MM.1S (cell line): Measurements from ENCODE around the gene PPP1R12C.

Experiments used
- DNase-seq: peaks from one replicate; pipeline ENCODE4 v3.0.0-alpha.2; 2015
- H2AFZ ChIP-seq: fragments of 300-600 bp; sonication (generic); 2 replicates; pipeline ENCODE4 v1.6.0; 2016; ENCODE audit warnings: antibody characterized with exemption, low read length
- H3F3A ChIP-seq: fragments of 300-600 bp; sonication (generic); 2 replicates; pipeline ENCODE4 v1.6.1; 2016; ENCODE audit warnings: mild to moderate bottlenecking, antibody characterized with exemption, low read length, moderate library complexity, mixed read lengths; ENCODE audit not compliant: insufficient read depth
- H3K27ac ChIP-seq: fragments of 300-600 bp; sonication (generic); 2 replicates; pipeline ENCODE4 v1.5.1; 2016; ENCODE audit warnings: mild to moderate bottlenecking, low read length
- H3K27me3 ChIP-seq: fragments of 300-600 bp; sonication (generic); replicated peaks from 2 replicates; pipeline ENCODE4 v1.6.0; 2016; ENCODE audit warnings: low read length; ENCODE audit not compliant: insufficient read depth
- H3K36me3 ChIP-seq: fragments of 300-600 bp; sonication (generic); replicated peaks from 2 replicates; pipeline ENCODE4 v1.6.1; 2016; ENCODE audit warnings: mild to moderate bottlenecking, low read length, mixed read lengths; ENCODE audit not compliant: insufficient read depth
- H3K4me1 ChIP-seq: fragments of 300-600 bp; sonication (generic); 2 replicates; pipeline ENCODE4 v1.6.1; 2016; ENCODE audit warnings: low read length, mixed read lengths
- H3K4me2 ChIP-seq: fragments of 300-600 bp; sonication (generic); 2 replicates; pipeline ENCODE4 v1.6.0; 2016; ENCODE audit warnings: low read depth, low read length
- H3K4me3 ChIP-seq: fragments of 300-600 bp; sonication (generic); 2 replicates; pipeline ENCODE4 v1.5.1; 2016; ENCODE audit warnings: low read length, mixed read lengths
- H3K79me2 ChIP-seq: fragments of 300-600 bp; sonication (generic); 2 replicates; pipeline ENCODE4 v1.6.1; 2016; ENCODE audit warnings: mixed run types, low read length, mixed read lengths
- H3K9ac ChIP-seq: fragments of 300-600 bp; sonication (generic); 2 replicates; pipeline ENCODE4 v1.6.1; 2016; ENCODE audit warnings: low read length, mixed read lengths
- H3K9me2 ChIP-seq: fragments of 300-600 bp; sonication (generic); replicated peaks from 2 replicates; pipeline ENCODE4 v1.6.1; 2016; ENCODE audit warnings: mild to moderate bottlenecking, low read length, mixed read lengths; ENCODE audit not compliant: insufficient read depth
- H3K9me3 ChIP-seq: fragments of 300-600 bp; sonication (generic); replicated peaks from 2 replicates; pipeline ENCODE4 v1.6.1; 2016; ENCODE audit warnings: mild to moderate bottlenecking, low read length, mixed read lengths; ENCODE audit not compliant: insufficient read depth
- H4K20me1 ChIP-seq: fragments of 300-600 bp; sonication (generic); 2 replicates; pipeline ENCODE4 v1.6.1; 2016; ENCODE audit warnings: mild to moderate bottlenecking, low read length, moderate library complexity, mixed read lengths; ENCODE audit not compliant: insufficient read depth
- CTCF ChIP-seq: fragments of 300-600 bp; sonication (generic); IDR thresholded peaks from 2 replicates; pipeline ENCODE4 v1.5.1; 2016; ENCODE audit warnings: antibody characterized with exemption, low read length, mixed read lengths
- EZH2 ChIP-seq: fragments of 300-600 bp; sonication (generic); optimal IDR thresholded peaks from 2 replicates; pipeline ENCODE3; 2017; ENCODE audit warnings: low read depth, mild to moderate bottlenecking, antibody characterized with exemption, low read length, mixed read lengths
- EZH2phosphoT487 ChIP-seq: fragments of 300-600 bp; sonication (generic); IDR thresholded peaks from 2 replicates; pipeline ENCODE4 v1.6.1; 2018; ENCODE audit warnings: antibody characterized with exemption, low read length

PPP1R12C gene

GRCh38 chr19:55085923-55086715 is 31.3 kb downstream of the PPP1R12C start:
- TF ChIP-seq CTCF: no peak
- TF ChIP-seq EZH2: no peak
- TF ChIP-seq EZH2phosphoT487: no peak
- H2AFZ ChIP-seq: no peak overlapping the region
- H3F3A ChIP-seq: no peaks in the 10 kb centered on the region
- no peaks in the 10 kb centered on the region for H3K36me3 ChIP-seq
- no peaks in the 10 kb centered on the region for H4K20me1 ChIP-seq
- no peaks in the 10 kb centered on the region for H3K9me2 ChIP-seq
- no peak overlapping the region for H3K9ac ChIP-seq
- H3K27me3 ChIP-seq: peaks cover 39% of the 10 kb centered on the region
- no peak overlapping the region for H3K4me2 ChIP-seq
- no peak overlapping the region for H3K4me3 ChIP-seq
- no peaks in the 10 kb centered on the region for H3K79me2 ChIP-seq
- H3K4me1 ChIP-seq: peaks cover 1% of the 10 kb centered on the region; the same call in 1 of the 2 replicates
- H3K9me3 ChIP-seq: no peaks in the 10 kb centered on the region
- no peak overlapping the region for H3K27ac ChIP-seq
- no peak for DNase-seq

GRCh38 chr19:55084416-55084815 is 33.0 kb downstream of the PPP1R12C start:
- Histone ChIP-seq H3K79me2 (no peaks in the 10 kb centered on the region), H3K27me3 (peaks cover 52% of the 10 kb centered on the region), H3K4me3 (no peak overlapping the region), H4K20me1 (no peaks in the 10 kb centered on the region), H3K9me2 (no peaks in the 10 kb centered on the region), H3K4me1 (peaks cover 15% of the 10 kb centered on the region), H3K36me3 (no peaks in the 10 kb centered on the region), H3K4me2 (no peak overlapping the region), H3K27ac (no peak overlapping the region), H2AFZ (no peak overlapping the region), H3F3A (no peaks in the 10 kb centered on the region), H3K9me3 (no peaks in the 10 kb centered on the region), H3K9ac (no peak overlapping the region)
- DNase-seq: no peak
- no peak for TF ChIP-seq EZH2
- no peak for TF ChIP-seq EZH2phosphoT487
- TF ChIP-seq CTCF: no peak

- Histone ChIP-seq H3K9me3 (no peaks in the 10 kb centered on the region), H3K9ac (no peak overlapping the region), H4K20me1 (no peaks in the 10 kb centered on the region), H3K4me1 (peaks cover 15% of the 10 kb centered on the region), H3K27ac (no peak overlapping the region), H3K27me3 (peaks cover 52% of the 10 kb centered on the region), H2AFZ (no peak overlapping the region), H3K4me3 (no peak overlapping the region), H3K9me2 (no peaks in the 10 kb centered on the region), H3F3A (no peaks in the 10 kb centered on the region), H3K4me2 (no peak overlapping the region), H3K36me3 (no peaks in the 10 kb centered on the region), H3K79me2 (no peaks in the 10 kb centered on the region)
- no peak for DNase-seq
- TF ChIP-seq CTCF (no peak), EZH2 (no peak), EZH2phosphoT487 (no peak)
These were observed 34.2 kb downstream of the PPP1R12C start for GRCh38 chr19:55083004-55083850.
